ENCODE data around the gene SIDT2.

GRCh38 chr11:117186431-117186761 lies 7.9 kb downstream of the SIDT2 start:
- no peak for TF ChIP-seq POLR2A (IDR thresholded peaks at IDR 0.05)
- no peak for TF ChIP-seq CTCF (IDR thresholded peaks at IDR 0.05)
